GM03348 (cell line): ENCODE measurements around the gene EVX1.

Experiments used
- DNase-seq: peaks from one replicate; pipeline ENCODE4 v3.0.0; 2012; ENCODE audit warnings: low spot score

The EVX1 gene

DNA sequence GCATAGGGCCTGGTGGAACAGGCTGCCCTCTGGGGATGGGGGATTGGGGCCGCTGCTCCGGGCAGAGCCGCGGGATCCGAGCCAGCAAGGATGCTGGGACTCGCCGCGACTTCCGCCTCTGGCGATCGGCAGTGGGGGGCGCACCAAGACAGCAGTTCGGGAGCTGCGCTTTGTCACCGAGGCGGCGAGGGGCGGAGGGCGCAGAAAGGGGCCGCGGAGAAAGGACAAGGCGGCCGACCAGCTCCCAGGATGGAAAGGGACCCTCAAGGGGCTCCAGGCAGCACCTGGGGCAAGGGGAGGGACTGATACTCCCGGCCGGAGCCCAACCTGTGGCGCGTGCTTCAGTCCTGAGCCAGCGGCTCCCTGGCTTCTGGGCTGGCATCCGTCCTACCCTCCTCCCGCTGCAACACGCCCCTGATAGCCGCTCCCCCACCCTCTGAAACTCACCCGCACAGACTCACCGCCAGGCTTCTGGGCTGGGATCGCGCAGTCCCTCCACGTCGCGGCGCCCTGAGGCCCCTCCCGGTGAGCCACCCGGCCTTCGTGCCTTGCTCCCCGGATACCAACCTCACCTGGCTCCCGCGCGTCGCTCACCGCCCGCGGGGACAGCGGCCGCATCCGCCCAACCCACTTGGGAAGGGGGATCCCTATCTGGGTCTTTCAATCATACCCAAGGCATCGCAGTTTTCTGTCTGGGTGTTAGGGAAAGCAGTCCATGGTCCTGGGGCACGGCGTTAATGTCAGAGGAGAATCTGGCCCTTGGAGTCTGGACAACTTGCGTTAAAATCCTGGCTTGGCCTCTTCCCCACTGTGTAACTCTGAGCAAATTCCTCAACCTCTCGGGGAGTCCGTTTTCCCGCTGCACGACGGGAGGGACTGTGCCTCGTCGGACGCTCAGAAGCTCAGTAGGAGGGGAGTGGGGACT, 7.0 kb upstream of the EVX1 start:
- DNase-seq: peak; percentile 47

- DNase-seq: peak; percentile 68
These were observed 4.8 kb upstream of the EVX1 start for GRCh38 chr7:27237735-27238334.

- DNase-seq: no peak
These were observed 3.6 kb upstream of the EVX1 start for GRCh38 chr7:27238979-27239386.

- DNase-seq: no peak
These were observed 3.1 kb upstream of the EVX1 start for GRCh38 chr7:27239387-27240014.

DNA sequence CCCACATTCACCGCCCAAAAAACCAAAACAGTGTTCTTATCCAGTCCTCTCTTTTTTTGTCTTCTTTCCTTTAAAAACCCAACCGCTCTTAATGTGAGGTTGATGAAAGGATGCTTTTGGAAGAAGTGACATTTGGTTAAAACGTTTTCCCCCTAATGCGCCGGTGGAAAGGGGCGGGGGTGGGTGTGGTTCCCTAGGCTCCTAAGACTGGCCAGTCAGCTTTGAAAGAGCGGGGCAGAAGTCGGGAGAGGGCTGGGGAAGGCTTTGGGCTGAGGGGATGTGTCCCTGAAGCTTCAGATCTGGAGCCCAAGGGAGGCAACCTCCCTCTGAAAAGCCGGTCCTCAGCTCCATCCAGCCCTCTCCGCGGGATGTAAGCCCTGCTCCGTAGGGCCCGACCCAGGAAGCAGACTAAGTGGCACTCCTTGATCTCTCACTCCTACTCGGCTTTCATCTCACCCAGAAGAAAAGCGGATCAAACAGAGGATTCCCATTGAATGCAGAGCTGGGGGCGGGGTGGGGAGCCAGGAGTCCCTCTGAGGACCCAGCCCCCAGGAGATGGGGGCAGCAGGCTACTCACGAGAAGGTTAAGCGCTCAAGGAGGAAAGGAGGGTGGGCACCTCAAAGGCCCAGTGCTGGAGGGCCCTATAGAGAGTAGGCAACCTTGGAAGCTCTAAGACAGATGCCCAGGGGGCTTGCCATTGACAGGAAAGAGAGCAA, 2.4 kb upstream of the EVX1 start:
- no peak for DNase-seq

DNA sequence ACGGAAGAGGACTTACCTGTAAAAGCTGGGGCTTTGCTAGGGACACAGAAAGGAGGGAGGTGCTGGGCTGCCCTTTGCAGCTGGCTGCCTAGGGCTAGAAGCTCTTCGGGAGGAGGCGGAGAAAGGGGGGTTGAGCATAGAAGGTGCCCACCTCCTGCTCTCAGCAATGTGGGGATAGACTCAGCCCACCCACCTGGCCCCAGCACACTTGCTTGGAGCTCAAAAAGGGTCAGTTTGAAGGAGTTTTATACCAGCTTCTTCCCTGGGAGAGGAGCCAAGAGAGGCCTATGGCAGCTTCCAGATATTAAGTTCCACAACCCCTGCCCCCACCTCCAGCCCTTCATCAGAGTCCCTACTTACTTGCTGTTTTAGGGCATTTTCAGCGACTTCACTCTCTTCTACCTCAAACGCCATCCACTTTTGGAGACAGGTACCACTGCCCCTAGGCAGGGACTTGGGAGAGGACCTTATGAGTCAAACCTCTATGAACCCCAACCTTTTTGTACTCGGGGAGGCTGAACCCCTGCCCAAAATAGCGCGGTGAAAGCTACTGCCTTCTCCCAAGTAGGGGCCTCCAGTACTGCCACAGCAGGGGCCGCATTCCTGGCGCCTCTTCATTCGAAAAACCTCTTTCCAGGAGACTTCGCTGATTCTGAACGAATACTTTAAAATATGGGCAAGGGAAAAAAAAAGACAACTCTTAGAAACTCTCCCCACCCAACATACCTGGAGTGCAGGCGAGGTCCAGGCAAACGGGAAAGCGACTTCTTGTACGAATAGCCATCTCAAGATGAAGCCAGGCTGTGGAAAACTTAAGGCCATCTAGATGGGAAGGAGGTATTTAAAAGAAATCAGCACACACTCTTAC, 1.2 kb upstream of the EVX1 start:
- DNase-seq: no peak

DNA sequence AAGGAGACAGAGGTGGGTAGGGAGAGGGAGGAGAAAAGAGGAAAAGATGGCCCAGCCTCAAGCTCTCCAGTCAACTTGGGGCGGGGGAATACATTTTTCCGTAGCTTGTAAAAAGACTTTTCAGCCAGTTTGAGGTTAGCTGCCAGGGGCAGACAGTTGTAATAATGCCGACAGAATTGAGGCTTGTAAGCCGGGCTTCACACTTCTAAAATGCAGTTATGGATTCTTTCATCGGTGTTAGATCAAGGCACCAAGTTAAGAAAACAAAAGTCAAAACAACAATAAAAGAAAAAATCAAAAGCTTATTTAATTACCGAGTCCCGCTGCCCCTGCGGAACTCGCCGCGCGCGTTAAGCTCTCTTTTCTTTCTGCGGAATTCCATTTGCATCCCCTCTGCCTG, 448 bp upstream of the EVX1 start:
- DNase-seq: no peak

DNA sequence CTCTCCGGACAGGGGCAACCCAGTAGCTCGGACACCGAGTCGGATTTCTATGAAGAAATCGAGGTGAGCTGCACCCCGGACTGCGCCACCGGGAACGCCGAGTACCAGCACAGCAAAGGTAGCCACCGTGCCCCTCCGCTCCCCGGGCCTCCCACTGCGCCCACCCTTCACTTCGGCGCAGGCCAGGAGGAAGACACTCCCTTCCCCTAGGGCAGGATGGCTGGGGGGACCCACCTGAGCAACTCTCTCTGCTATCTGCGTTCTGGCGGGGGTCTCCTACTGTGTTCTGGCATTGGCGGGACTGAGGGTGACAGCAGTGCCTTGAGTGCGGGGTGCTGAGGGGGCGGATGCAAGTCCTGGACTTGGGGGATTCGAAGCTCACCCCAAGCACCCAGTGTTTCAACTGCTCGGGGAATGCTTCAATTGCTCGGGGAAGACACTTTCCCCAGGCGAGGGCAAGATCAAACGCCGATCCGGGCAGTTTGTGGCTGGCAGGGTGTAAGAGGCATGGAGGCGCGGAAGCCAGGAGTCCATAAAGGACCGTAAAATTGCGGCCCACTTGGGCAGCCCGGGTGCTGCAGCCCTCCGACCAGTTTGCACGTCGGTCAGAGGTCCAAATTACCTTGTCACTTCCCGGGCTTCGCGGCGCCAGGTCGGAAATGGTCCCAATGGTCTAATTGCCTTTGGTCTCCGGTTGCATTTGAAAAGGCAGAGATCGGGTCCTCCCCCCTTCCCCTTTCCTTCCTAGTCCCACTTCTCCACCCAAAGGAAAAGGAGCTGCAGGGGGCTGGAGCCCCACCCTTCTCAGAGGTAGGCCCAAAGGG, 950 bp downstream of the EVX1 start:
- DNase-seq: no peak

DNA sequence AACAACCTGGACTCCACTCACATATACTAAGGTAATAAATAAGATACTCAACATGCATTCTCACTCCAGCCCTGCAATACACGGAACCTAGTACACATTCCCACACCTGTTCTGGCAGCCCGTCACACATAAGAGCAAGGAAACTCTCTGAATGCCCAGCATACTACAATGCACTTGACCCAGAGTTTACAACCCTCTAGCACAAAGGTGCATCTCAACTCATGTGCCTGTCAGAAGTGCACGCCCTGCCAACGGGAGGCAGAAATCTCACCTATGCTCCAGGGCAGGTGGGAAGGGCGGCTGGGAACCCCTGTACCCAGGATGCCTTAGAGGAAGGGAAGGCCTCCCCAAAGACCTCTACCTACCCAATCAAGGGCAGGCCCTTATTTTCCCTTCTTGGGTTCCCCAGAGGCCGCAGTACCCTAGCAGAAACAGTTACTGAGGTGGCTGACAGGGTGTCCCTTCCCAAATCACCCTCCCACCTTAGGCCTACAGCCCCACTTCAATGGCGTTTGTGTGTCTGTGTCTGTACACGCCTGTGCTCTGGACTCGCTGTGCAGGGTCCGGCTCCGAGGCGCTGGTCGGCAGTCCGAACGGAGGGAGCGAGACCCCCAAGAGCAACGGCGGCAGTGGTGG, 2.0 kb downstream of the EVX1 start:
- no peak for DNase-seq

DNA sequence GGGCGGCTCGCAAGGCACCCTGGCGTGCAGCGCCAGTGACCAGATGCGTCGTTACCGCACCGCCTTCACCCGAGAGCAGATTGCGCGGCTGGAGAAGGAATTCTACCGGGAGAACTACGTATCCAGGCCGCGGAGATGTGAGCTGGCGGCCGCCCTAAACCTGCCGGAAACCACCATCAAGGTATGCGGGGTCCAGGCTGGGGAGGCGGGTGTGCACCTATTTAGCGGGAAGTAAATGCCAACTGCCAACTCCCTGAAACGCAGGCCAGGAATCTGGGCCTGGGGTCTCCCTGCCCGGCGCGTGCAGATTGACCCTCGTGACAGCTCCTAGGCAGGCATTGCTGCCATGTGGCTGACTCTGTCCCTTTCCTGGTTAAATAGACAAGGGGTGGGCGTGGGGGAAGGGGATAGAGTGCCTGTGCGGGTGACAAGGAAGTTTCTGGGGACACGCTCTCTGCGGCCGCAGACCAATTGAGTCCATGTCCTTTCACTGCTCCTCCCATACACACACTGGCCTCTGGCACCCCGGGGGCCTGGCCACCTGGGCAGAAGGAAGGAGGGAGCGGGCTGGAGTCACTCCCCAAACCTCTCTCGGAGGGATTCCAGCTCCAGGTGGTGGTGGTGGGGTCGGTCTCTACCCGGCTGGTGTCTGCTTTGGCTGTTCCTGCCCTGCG, 2.7 kb downstream of the EVX1 start:
- no peak for DNase-seq

DNA sequence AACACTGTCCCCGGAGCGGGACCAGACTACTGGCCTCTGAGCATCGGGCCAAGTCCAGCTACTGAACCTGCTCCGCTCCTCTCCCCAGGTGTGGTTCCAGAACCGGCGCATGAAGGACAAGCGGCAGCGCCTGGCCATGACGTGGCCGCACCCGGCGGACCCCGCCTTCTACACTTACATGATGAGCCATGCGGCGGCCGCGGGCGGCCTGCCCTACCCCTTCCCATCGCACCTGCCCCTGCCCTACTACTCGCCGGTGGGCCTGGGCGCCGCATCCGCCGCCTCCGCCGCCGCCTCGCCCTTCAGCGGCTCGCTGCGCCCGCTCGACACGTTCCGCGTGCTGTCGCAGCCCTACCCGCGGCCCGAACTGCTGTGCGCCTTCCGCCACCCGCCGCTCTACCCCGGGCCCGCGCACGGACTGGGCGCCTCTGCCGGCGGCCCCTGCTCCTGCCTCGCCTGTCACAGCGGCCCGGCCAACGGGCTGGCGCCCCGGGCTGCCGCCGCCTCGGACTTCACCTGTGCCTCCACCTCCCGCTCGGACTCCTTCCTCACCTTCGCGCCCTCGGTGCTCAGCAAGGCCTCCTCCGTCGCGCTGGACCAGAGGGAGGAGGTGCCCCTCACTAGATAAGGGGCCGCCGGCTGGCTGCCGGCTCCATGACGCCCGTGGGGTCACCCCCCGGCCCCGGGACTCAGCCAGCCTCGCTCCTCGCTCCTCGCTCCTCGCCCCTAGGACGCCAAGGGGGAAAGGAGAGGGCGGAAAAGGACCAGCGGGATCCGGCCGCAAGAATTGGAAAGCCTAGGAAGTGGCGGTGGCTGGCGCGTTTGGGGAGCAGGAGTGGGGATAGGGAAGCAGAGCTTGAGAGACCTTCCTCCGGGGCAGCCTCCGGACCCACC, 3.4 kb downstream of the EVX1 start:
- peak; percentile 41 for DNase-seq

DNA sequence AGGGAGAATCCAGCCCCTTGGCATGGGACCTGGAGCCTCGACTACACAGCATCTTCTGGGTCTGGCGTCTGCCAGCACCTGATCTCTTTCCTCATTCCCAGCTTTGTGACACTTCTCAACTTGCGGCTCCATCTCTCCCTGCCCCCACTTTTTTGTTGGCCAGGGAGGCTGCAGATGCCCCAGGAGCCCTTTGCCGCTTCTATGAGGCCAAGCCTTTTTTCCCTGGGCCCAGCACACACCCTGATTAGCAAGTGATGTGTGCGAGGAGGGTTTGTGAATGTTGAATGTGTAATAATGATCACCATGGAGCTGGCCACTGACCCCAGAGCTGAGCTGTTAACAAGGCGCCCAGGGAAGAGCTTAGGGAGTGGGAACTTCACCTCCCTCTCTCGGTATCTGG, 4.4 kb downstream of the EVX1 start:
- no peak for DNase-seq

DNA sequence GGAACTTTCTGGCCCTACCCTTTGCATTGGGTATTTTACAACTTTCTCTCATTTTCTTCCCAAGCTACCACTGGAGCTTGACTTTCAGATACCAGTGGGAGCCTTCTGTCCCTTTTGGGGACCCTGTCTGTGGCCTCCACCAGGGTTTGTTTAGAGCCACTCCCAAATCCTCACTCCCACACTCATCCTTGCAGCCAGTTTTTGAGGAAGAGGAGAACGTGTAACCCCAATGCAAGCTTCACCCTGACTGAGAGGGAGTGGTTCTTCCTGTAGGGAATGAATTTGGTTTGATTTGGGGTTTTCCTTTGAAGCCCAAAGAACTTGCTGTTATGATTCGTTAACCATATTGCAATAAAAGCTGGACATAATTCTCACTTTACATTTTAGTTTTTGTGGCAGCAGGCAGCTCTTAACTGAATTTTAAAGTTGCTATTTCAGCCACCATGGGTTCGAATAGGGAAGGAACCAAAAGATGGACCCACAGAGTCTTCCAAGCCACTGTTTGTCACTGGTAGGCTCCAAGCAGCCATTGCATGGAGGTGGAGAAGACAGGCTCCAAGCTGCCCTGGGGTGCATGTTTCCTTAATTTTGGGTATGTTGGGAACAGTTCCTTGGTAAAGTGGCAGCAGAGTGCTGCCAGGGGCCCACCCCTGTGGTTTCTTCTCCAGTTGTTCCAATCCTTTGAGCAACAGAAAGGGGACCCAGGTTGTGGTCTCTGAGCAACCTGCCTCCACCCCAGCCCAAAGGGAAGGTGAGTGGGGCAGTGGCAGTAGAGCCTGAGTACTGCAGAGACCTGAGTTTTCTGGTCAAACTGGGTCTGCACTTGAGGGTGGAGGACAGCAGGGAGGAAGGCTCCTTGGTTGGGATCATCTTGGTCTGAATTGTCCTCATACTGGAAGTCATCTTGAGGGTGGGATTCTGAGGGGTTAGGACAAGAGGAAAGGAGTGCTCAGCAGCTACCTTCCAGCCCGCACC, 5.1 kb downstream of the EVX1 start:
- DNase-seq: no peak

- no peak for DNase-seq
These were observed 5.8 kb downstream of the EVX1 start for GRCh38 chr7:27248427-27248806.

GRCh38 chr7:27248911-27249723, 6.5 kb downstream of the EVX1 start:
- peak; percentile 35 for DNase-seq
